PC-3 (cell line): ENCODE data around the gene TPK1. TPM values are rescaled to one million over a fixed set of nuclear protein-coding genes. Genes with fewer than 3 reads are reported as not detected.

Experiments
- ATAC-seq: fragments of 200-7000 bp; cut with Tn5 transposase; 2 replicates; pipeline ENCODE4 v1.9.1; 2020; ENCODE audit warnings: mild to moderate bottlenecking, moderate library complexity
- BruUV-seq: library from RNA; stranded (reverse); fragments of 400-500 nt; replicated peaks from 2 replicates; lab custom pipeline; 2021; lab: Mats Ljungman, UMichigan
- CTCF ChIA-PET: fragments of 300-600 bp; sonication (Branson Sonifier 250); formaldehyde crosslinking; loops from one replicate; lab custom pipeline; 2022; ENCODE audit warnings: antibody characterized with exemption; lab: Charles Lee
- POLR2A ChIA-PET: fragments of 300-600 bp; sonication (Branson Sonifier 250); formaldehyde crosslinking; loops from one replicate; lab custom pipeline; 2022; ENCODE audit warnings: antibody characterized with exemption; ENCODE audit not compliant: unreplicated experiment; lab: Charles Lee
- DNase-seq: peaks from one replicate; pipeline ENCODE4 v3.0.0-alpha.2; 2015
- H2AFZ ChIP-seq: fragments of 300-600 bp; sonication (generic); 2 replicates; pipeline ENCODE4 v1.6.0; 2016; ENCODE audit warnings: antibody characterized with exemption, low read length
- H3F3A ChIP-seq: fragments of 300-600 bp; sonication (generic); one replicate; pipeline ENCODE4 v1.6.0; 2017; ENCODE audit warnings: antibody characterized with exemption, low read length, control low read depth, mild to moderate bottlenecking; ENCODE audit not compliant: unreplicated experiment
- H3K27ac ChIP-seq: fragments of 300-600 bp; sonication (generic); 2 replicates; pipeline ENCODE4 v1.5.1; 2016; ENCODE audit warnings: mild to moderate bottlenecking, low read length
- H3K27me3 ChIP-seq: fragments of 300-600 bp; sonication (generic); 2 replicates; pipeline ENCODE4 v1.6.1; 2016; ENCODE audit warnings: low read length, mixed read lengths
- H3K36me3 ChIP-seq: fragments of 300-600 bp; sonication (generic); 2 replicates; pipeline ENCODE4 v1.6.1; 2016; ENCODE audit warnings: low read depth, mixed run types, low read length, mixed read lengths
- H3K4me1 ChIP-seq: fragments of 300-600 bp; sonication (generic); 2 replicates; pipeline ENCODE4 v1.5.1; 2016; ENCODE audit warnings: low read length; ENCODE audit not compliant: insufficient read depth
- H3K4me2 ChIP-seq: fragments of 300-600 bp; sonication (generic); 2 replicates; pipeline ENCODE4 v1.6.0; 2016; ENCODE audit warnings: low read length
- H3K4me3 ChIP-seq: fragments of 300-600 bp; sonication (generic); 2 replicates; pipeline ENCODE4 v1.5.1; 2016; ENCODE audit warnings: mild to moderate bottlenecking, low read length, mixed read lengths
- H3K79me2 ChIP-seq: fragments of 300-600 bp; sonication (generic); 2 replicates; pipeline ENCODE4 v1.6.1; 2017; ENCODE audit warnings: low read length, mixed read lengths
- H3K9ac ChIP-seq: fragments of 300-600 bp; sonication (generic); 2 replicates; pipeline ENCODE4 v1.6.0; 2016; ENCODE audit warnings: mild to moderate bottlenecking, low read length
- H3K9me2 ChIP-seq: fragments of 300-600 bp; sonication (generic); replicated peaks from 2 replicates; pipeline ENCODE4 v1.6.1; 2016; ENCODE audit warnings: mixed run types, low read length, mixed read lengths
- H3K9me3 ChIP-seq: fragments of 300-600 bp; sonication (generic); 2 replicates; pipeline ENCODE4 v1.6.1; 2016; ENCODE audit warnings: low read length, mixed read lengths
- H4K20me1 ChIP-seq: fragments of 300-600 bp; sonication (generic); 2 replicates; pipeline ENCODE4 v1.6.1; 2016; ENCODE audit warnings: low read length, mixed read lengths
- CTCF ChIP-seq: fragments of 300-600 bp; sonication (generic); conservative IDR thresholded peaks from 2 replicates; pipeline ENCODE4 v1.5.1; 2017; ENCODE audit warnings: antibody characterized with exemption, low read depth, mild to moderate bottlenecking, low read length
- EZH2 ChIP-seq: fragments of 300-600 bp; sonication (generic); IDR thresholded peaks from one replicate; pipeline ENCODE4 v1.6.1; 2017; ENCODE audit warnings: antibody characterized with exemption, mild to moderate bottlenecking, low read length; ENCODE audit not compliant: unreplicated experiment
- EZH2phosphoT487 ChIP-seq: fragments of 300-600 bp; sonication (generic); IDR thresholded peaks from 2 replicates; pipeline ENCODE4 v1.6.1; 2018; ENCODE audit warnings: mild to moderate bottlenecking, antibody characterized with exemption, low read length, borderline replicate concordance
- intact Hi-C: fragments of 100-400 bp; cut with micrococcal nuclease; formaldehyde crosslinking; loops from 2 replicates; pipeline ENCODE4 v1.9.0; 2023
- total RNA-seq: library from RNA; depleted of rRNA; stranded (reverse); fragments of >200 nt; gene quantifications from 2 replicates; pipeline ENCODE4 v1.2.3, GENCODE V29; 2014

The TPK1 gene
- total RNA-seq, 1 experiment from 2014 or later: 4.5 TPM

- Histone ChIP-seq H2AFZ (no peak overlapping the region), H3K9ac (no peak overlapping the region), H3K4me1 (no peaks in the 10 kb centered on the region), H3K9me2 (no peaks in the 10 kb centered on the region), H3F3A (no peaks in the 10 kb centered on the region), H3K9me3 (no peaks in the 10 kb centered on the region), H4K20me1 (no peaks in the 10 kb centered on the region), H3K36me3 (no peaks in the 10 kb centered on the region), H3K4me3 (no peak overlapping the region), H3K4me2 (no peak overlapping the region), H3K27ac (no peak overlapping the region), H3K79me2 (no peaks in the 10 kb centered on the region), H3K27me3 (no peaks in the 10 kb centered on the region)
- ChIA-PET CTCF (no interaction called here), POLR2A (no interaction called here)
- no peak for ATAC-seq
- intact Hi-C loops: no loop called here
- TF ChIP-seq EZH2phosphoT487 (no peak), CTCF (no peak)
- DNase-seq: no peak
- no TSS peak for BruUV-seq
These were observed 213.1 kb downstream of the TPK1 start for GRCh38 chr7:144622745-144623144.

GRCh38 chr7:144606261-144606660 lies 229.6 kb downstream of the TPK1 start:
- no TSS peak for BruUV-seq
- DNase-seq: peak; percentile 11
- H3K27me3 ChIP-seq: no peaks in the 10 kb centered on the region
- no peak overlapping the region for H2AFZ ChIP-seq
- no peaks in the 10 kb centered on the region for H3K36me3 ChIP-seq
- no peaks in the 10 kb centered on the region for H3K9me2 ChIP-seq
- TF ChIP-seq EZH2 (no peak), CTCF (no peak), EZH2phosphoT487 (no peak)
- H3K4me2 ChIP-seq: no peak overlapping the region
- POLR2A ChIA-PET: no interaction called here
- CTCF ChIA-PET: interaction anchor here (0.5 kb wide), 1 partner anchor 215 kb away, joined by 4 read pairs; no protein-coding TSS in a partner anchor
- H3K9me3 ChIP-seq: no peaks in the 10 kb centered on the region
- no peak overlapping the region for H3K4me3 ChIP-seq
- no peaks in the 10 kb centered on the region for H3F3A ChIP-seq
- peak; percentile 44 for ATAC-seq
- no peaks in the 10 kb centered on the region for H3K4me1 ChIP-seq
- H4K20me1 ChIP-seq: no peaks in the 10 kb centered on the region
- H3K27ac ChIP-seq: no peak overlapping the region
- intact Hi-C loops: no loop called here
- H3K79me2 ChIP-seq: no peaks in the 10 kb centered on the region
- no peak overlapping the region for H3K9ac ChIP-seq

- TF ChIP-seq EZH2 (no peak), EZH2phosphoT487 (no peak), CTCF (no peak)
- Histone ChIP-seq H3K4me1 (no peaks in the 10 kb centered on the region), H3K79me2 (no peaks in the 10 kb centered on the region), H3K4me3 (no peak overlapping the region), H3K4me2 (no peak overlapping the region), H3K9me3 (no peaks in the 10 kb centered on the region), H2AFZ (no peak overlapping the region), H3K36me3 (no peaks in the 10 kb centered on the region), H3K9me2 (no peaks in the 10 kb centered on the region), H3K27ac (no peak overlapping the region), H3F3A (no peaks in the 10 kb centered on the region), H3K27me3 (no peaks in the 10 kb centered on the region), H4K20me1 (no peaks in the 10 kb centered on the region), H3K9ac (no peak overlapping the region)
- ATAC-seq: no peak
- no TSS peak for BruUV-seq
- ChIA-PET CTCF (no interaction called here), POLR2A (no interaction called here)
- intact Hi-C loops: no loop called here
- no peak for DNase-seq
These were observed 238.9 kb downstream of the TPK1 start for GRCh38 chr7:144596953-144597352.
